HFFc6 (cell line): ENCODE results near the gene GIT2. TPM values are rescaled to one million over a fixed set of nuclear protein-coding genes. Genes with fewer than 3 reads are reported as not detected.
"Not testable (repeated sequence)": the region's sequence is repeated elsewhere in the genome, so short reads cannot be mapped to it uniquely, and the experiment has no call there.

Source experiments
- DNase-seq: peaks from one replicate; pipeline ENCODE4 v3.0.0-alpha.2; 2018
- H3K27ac Mint-ChIP-seq: 2 replicates; pipeline ENCODE4 v1.8.0; 2020; ENCODE audit warnings: mild to moderate bottlenecking, mixed read lengths
- H3K27me3 Mint-ChIP-seq: 2 replicates; pipeline ENCODE4 v1.8.0; 2021; ENCODE audit warnings: mild to moderate bottlenecking, moderate library complexity, mixed read lengths; ENCODE audit not compliant: insufficient read depth
- H3K36me3 Mint-ChIP-seq: 2 replicates; pipeline ENCODE4 v1.8.0; 2021; ENCODE audit warnings: low read depth, mixed read lengths
- H3K4me1 Mint-ChIP-seq: 2 replicates; pipeline ENCODE4 v1.8.0; 2020; ENCODE audit warnings: low read depth, mixed read lengths
- H3K4me3 Mint-ChIP-seq: 2 replicates; pipeline ENCODE4 v1.8.0; 2020; ENCODE audit warnings: mild to moderate bottlenecking, moderate library complexity, mixed read lengths
- H3K9me3 Mint-ChIP-seq: 2 replicates; pipeline ENCODE4 v1.8.0; 2020; ENCODE audit warnings: mild to moderate bottlenecking, mixed read lengths
- CTCF ChIP-seq: fragments of 200-600 bp; sonication (generic); IDR thresholded peaks from 2 replicates; pipeline ENCODE4 v1.5.0; 2021; ENCODE audit warnings: antibody characterized with exemption, mild to moderate bottlenecking
- total RNA-seq, 6 experiments: library from RNA; stranded (reverse); fragmentation: NEBNext Ultra II Directional; extraction: Animal tissue kit (Norgen Biotek cat#: 25700); gene quantifications; 2 replicates in 1 of 6; 3 replicates in 5 of 6; pipeline ENCODE4 v1.2.3, GENCODE V29; 2021

Gene GIT2
- total RNA-seq, 6 experiments from 2014 or later: 56.9 to 68.8 (median 64.9) TPM

GRCh38 chr12:109930028-109930800, 66.0 kb downstream of the GIT2 start:
- no peak for DNase-seq
- Mint-ChIP-seq H3K4me1 (peaks cover 5% of the 10 kb centered on the region), H3K27ac (no peak overlapping the region; the same call in 1 of the 2 replicates), H3K27me3 (peaks cover 7% of the 10 kb centered on the region), H3K36me3 (peaks cover 23% of the 10 kb centered on the region), H3K9me3 (no peaks in the 10 kb centered on the region), H3K4me3 (no peak overlapping the region)
- TF ChIP-seq CTCF: no peak

- DNase-seq, H3K27ac Mint-ChIP-seq, H3K4me1 Mint-ChIP-seq, H3K27me3 Mint-ChIP-seq, H3K4me3 Mint-ChIP-seq, H3K9me3 Mint-ChIP-seq: not testable (repeated sequence)
- peaks cover 21% of the 10 kb centered on the region for H3K36me3 Mint-ChIP-seq
These were observed 66.8 kb downstream of the GIT2 start for GRCh38 chr12:109929326-109929725.

DNA sequence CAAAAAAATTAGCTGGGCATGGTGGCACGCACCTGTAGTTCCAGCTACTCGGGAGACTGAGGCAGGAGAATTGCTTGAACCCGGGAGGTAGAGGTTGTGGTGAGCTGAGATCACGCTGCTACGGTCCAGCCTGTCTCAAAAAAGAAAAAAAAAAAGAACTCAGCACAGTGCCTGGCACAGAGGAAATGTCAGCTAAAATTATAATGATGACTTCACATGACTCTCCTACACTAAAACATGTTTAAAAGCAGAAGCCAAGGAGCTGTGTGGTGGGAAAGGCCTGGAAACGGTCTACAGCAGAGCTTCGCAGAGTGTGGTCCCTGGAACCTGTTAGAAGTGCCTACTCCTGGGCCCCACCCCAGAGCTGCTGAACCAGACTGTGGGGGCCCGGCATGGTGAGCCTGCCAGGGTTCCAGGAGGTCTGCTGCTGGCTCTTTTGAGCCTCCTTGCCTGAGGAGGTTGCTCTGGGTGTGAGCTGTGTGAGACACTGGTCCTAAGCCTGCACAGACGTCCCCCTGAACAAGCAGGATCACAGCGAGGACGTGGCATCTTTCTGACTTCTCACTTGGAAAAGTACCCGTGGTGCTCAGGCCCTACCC, 68.0 kb downstream of the GIT2 start:
- no peaks in the 10 kb centered on the region for H3K9me3 Mint-ChIP-seq
- H3K36me3 Mint-ChIP-seq: peaks cover 21% of the 10 kb centered on the region

DNA sequence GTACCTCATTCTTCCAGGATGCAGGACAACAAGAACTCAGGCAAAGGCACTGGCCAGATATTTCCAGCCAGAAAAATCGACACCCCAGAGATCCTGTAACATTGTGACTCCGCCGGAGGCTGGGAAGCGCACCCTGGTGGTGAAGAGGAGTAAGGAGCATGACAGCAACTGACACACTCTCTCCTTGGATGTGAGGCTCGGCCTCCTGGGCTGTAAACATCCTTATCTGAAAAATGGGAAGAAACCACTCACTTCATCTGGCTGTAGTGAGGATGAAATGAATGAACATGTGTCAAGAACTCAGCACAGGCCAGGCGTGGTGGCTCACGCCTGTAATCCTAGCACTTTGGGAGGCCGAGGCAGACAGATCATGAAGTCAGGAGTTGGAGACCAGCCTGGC, 68.5 kb downstream of the GIT2 start:
- no peaks in the 10 kb centered on the region for H3K9me3 Mint-ChIP-seq
- peaks cover 6% of the 10 kb centered on the region for H3K27me3 Mint-ChIP-seq
- H3K4me1 Mint-ChIP-seq: peaks cover 5% of the 10 kb centered on the region
- no peak overlapping the region for H3K4me3 Mint-ChIP-seq
- peak; percentile 85 for TF ChIP-seq CTCF
- H3K36me3 Mint-ChIP-seq: peaks cover 16% of the 10 kb centered on the region
- peak; percentile 23 for DNase-seq
- peak overlapping the region; percentile 64 for H3K27ac Mint-ChIP-seq

More for the DNA sequence above, 68.0 kb downstream of the GIT2 start:
- Mint-ChIP-seq H3K27ac (no peak overlapping the region), H3K27me3 (peaks cover 8% of the 10 kb centered on the region), H3K4me3 (no peak overlapping the region), H3K4me1 (peaks cover 5% of the 10 kb centered on the region)
- no peak for TF ChIP-seq CTCF
- no peak for DNase-seq

GRCh38 chr12:109926488-109927210, 69.5 kb downstream of the GIT2 start:
- Mint-ChIP-seq H3K27me3 (peaks cover 6% of the 10 kb centered on the region), H3K4me1 (peaks cover 5% of the 10 kb centered on the region), H3K9me3 (no peaks in the 10 kb centered on the region), H3K36me3 (peaks cover 11% of the 10 kb centered on the region), H3K4me3 (no peak overlapping the region), H3K27ac (no peak overlapping the region)
- TF ChIP-seq CTCF: no peak
- DNase-seq: no peak

DNA sequence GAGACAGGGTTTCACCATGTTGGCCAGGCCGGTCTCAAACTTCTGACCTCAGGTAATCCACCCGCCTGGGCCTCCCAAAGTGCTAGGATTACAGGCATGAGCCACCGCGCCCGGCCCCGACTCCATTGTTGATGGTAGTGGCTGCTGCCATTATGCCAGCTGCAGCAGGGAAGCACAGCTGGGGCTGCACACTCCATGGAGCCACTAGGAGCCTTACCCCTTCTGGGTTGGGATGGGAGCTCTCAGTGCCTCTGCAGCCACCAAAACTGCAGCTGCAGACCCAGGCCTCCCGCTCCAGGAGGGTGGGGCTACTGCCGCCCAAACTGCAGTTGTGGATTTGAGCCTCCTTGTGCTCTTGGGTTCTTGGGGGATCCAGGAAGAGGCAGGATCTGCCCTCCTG, 70.2 kb downstream of the GIT2 start:
- no peak overlapping the region for H3K27ac Mint-ChIP-seq
- H3K36me3 Mint-ChIP-seq: peaks cover 13% of the 10 kb centered on the region
- no peaks in the 10 kb centered on the region for H3K9me3 Mint-ChIP-seq
- TF ChIP-seq CTCF: no peak
- H3K4me1 Mint-ChIP-seq: peaks cover 5% of the 10 kb centered on the region
- no peak for DNase-seq
- peaks cover 6% of the 10 kb centered on the region for H3K27me3 Mint-ChIP-seq
- H3K4me3 Mint-ChIP-seq: no peak overlapping the region
